Breast epithelium (tissue), 4 donors: ENCODE data around the gene MSH5. TPM values are rescaled to one million over a fixed set of nuclear protein-coding genes. Genes with fewer than 3 reads are reported as not detected.
A peak's percentile ranks its signal among the peaks of the same experiment; 100 is the strongest.

Experiments
- DNase-seq, 2 donors: peaks; one replicate each; pipeline ENCODE4 v3.0.0-alpha.2; 2019; ENCODE audit warnings: low spot score in 2 of 2
- H3K27ac ChIP-seq, 2 donors: fragments of 200-600 bp; sonication (generic) in 1 of 2; one replicate each; pipeline ENCODE4 v1.5.1; 2016 to 2019; ENCODE audit warnings: mild to moderate bottlenecking in 1 of 2
- H3K27me3 ChIP-seq, 2 donors: fragments of 200-600 bp; sonication (generic) in 1 of 2; one replicate each; pipeline versions ENCODE4 v1.5.1 to v1.6.0; 2017 to 2019; ENCODE audit warnings: control low read depth in 1 of 2, mild to moderate bottlenecking in 1 of 2
- H3K36me3 ChIP-seq: fragments of 200-600 bp; one replicate; pipeline ENCODE4 v1.5.1; 2019
- H3K4me1 ChIP-seq, 2 donors: fragments of 200-600 bp; sonication (generic); one replicate each; pipeline ENCODE4 v1.5.1; 2016 to 2019; ENCODE audit warnings: control low read depth in 1 of 2
- H3K4me3 ChIP-seq, 3 donors: fragments of 200-600 bp; sonication (generic); 1 replicate in 2 of 3; 2 replicates in 1 of 3; pipeline ENCODE4 v1.5.1; 2016 to 2019; ENCODE audit warnings: mild to moderate bottlenecking in 3 of 3, moderate library complexity in 2 of 3
- H3K9me3 ChIP-seq, 2 donors: fragments of 200-600 bp; sonication (generic) in 1 of 2; one replicate each; pipeline ENCODE4 v1.5.1; 2016 to 2019; ENCODE audit warnings: control low read depth in 1 of 2
- CTCF ChIP-seq, 3 donors: fragments of 450-650 bp; IDR thresholded peaks; one replicate each; pipeline ENCODE4 v1.5.1; 2016 to 2017; ENCODE audit warnings: antibody characterized with exemption in 3 of 3, mild to moderate bottlenecking in 3 of 3, moderate library complexity in 3 of 3
- POLR2A ChIP-seq: fragments of 450-650 bp; IDR thresholded peaks from one replicate; pipeline ENCODE4 v1.6.1; 2016; ENCODE audit warnings: antibody characterized with exemption, mild to moderate bottlenecking, moderate library complexity
- POLR2AphosphoS5 ChIP-seq, 3 donors: sonication (generic); formaldehyde crosslinking; IDR thresholded peaks; one replicate each; pipeline ENCODE4 v1.6.1; 2017; ENCODE audit warnings: antibody characterized with exemption in 3 of 3
- intact Hi-C: fragments of 100-400 bp; cut with DNase I; formaldehyde crosslinking; loops from one replicate; pipeline ENCODE4 v1.15.1; 2023; ENCODE audit warnings: low total_unique reads
- total RNA-seq, 3 donors: library from RNA; depleted of rRNA; stranded (reverse); fragments of >200 nt; gene quantifications; one replicate each; pipeline ENCODE4 v1.1.0, GENCODE V29; 2016

The MSH5 gene
- total RNA-seq, 3 donors from 2014 or later, result 7.9 to 13.4 (median 8.0) TPM

- no peak for TF ChIP-seq POLR2AphosphoS5 (IDR thresholded peaks at IDR 0.05)
- TF ChIP-seq CTCF (IDR thresholded peaks at IDR 0.05), result no peak
- no peak for TF ChIP-seq POLR2A
- no peak for DNase-seq
- Histone ChIP-seq H3K27me3 (no peaks in the 10 kb centered on the region), H3K4me3 (no peak overlapping the region), H3K27ac (no peak overlapping the region), H3K36me3 (peaks cover 3% of the 10 kb centered on the region), H3K9me3 (no peaks in the 10 kb centered on the region), H3K4me1 (peaks cover 11 to 14% of the 10 kb centered on the region in 2 donors)
- intact Hi-C loops, result no loop called here
Observed at GRCh38 chr6:31732029-31732428, 7.8 kb upstream of the MSH5 start.

GRCh38 chr6:31733734-31734133, 6.1 kb upstream of the MSH5 start:
- peak overlapping the region in 1 of 3 donors; percentile 75 for H3K4me3 ChIP-seq
- no peaks in the 10 kb centered on the region for H3K36me3 ChIP-seq
- intact Hi-C loops, result no loop called here
- TF ChIP-seq POLR2A (no peak), POLR2AphosphoS5 (IDR thresholded peaks at IDR 0.05) (no peak), CTCF (IDR thresholded peaks at IDR 0.05) (no peak)
- peak overlapping the region; percentile 95 to 96 for H3K27ac ChIP-seq
- H3K4me1 ChIP-seq, result peaks cover 14 to 28% of the 10 kb centered on the region in 2 donors
- no peaks in the 10 kb centered on the region for H3K27me3 ChIP-seq
- H3K9me3 ChIP-seq, result no peaks in the 10 kb centered on the region
- no peak for DNase-seq

- TF ChIP-seq POLR2A (no peak), CTCF (IDR thresholded peaks at IDR 0.05) (no peak), POLR2AphosphoS5 (IDR thresholded peaks at IDR 0.05) (no peak)
- no peaks in the 10 kb centered on the region for H3K9me3 ChIP-seq
- peak overlapping the region; percentile 95 to 96 for H3K27ac ChIP-seq
- H3K4me3 ChIP-seq, result peak overlapping the region; percentile 68 to 76 (median 75)
- no peak for DNase-seq
- no peaks in the 10 kb centered on the region for H3K27me3 ChIP-seq
- intact Hi-C loops, result no loop called here
- peaks cover 17 to 34% of the 10 kb centered on the region in 2 donors for H3K4me1 ChIP-seq
- H3K36me3 ChIP-seq, result no peaks in the 10 kb centered on the region
Observed at GRCh38 chr6:31734247-31734820, 5.5 kb upstream of the MSH5 start.

GRCh38 chr6:31734821-31735406, 4.9 kb upstream of the MSH5 start:
- DNase-seq, result no peak
- H3K36me3 ChIP-seq, result no peaks in the 10 kb centered on the region
- H3K4me1 ChIP-seq, result peaks cover 19 to 35% of the 10 kb centered on the region in 2 donors
- H3K27me3 ChIP-seq, result no peaks in the 10 kb centered on the region
- H3K27ac ChIP-seq, result peak overlapping the region; percentile 95 to 96
- H3K9me3 ChIP-seq, result no peaks in the 10 kb centered on the region
- peak in 2 of 3 donors; percentile 30 to 36 for TF ChIP-seq POLR2AphosphoS5 (IDR thresholded peaks at IDR 0.05)
- no peak for TF ChIP-seq CTCF (IDR thresholded peaks at IDR 0.05)
- TF ChIP-seq POLR2A, result peak; percentile 25
- H3K4me3 ChIP-seq, result peak overlapping the region; percentile 68 to 76 (median 75)
- intact Hi-C loops, result no loop called here

- Histone ChIP-seq H3K27ac (peak within 1 kb of the TSS; percentile 95 to 96), H3K4me3 (peak within 1 kb of the TSS; percentile 68 to 76 (median 75)), H3K27me3 (no peaks in the 10 kb centered on the region), H3K4me1 (peaks cover 14 to 35% of the 10 kb centered on the region in 2 donors), H3K36me3 (no peaks in the 10 kb centered on the region), H3K9me3 (no peaks in the 10 kb centered on the region)
- TF ChIP-seq POLR2A (peak; percentile 96), CTCF (IDR thresholded peaks at IDR 0.05) (peak in 1 of 3 donors; percentile 3), POLR2AphosphoS5 (IDR thresholded peaks at IDR 0.05) (peak; percentile 93 to 95 (median 94))
- intact Hi-C loops, result no loop called here
- DNase-seq, result peak; percentile 88 to 91
Observed at GRCh38 chr6:31736021-31736767, 3.6 kb upstream of the MSH5 start, which contains the start of gene CLIC1. TSS of gene CLIC1 (minus strand) at chr6:31736530. CDS start at chr6:31736300, 230 bp downstream.
